Fibroblast of skin of left quadriceps (primary cell): ENCODE results near the gene MEGF11.

ENCODE experiments used
- DNase-seq, 2 experiments: peaks; one replicate each; pipeline ENCODE4 v3.0.0-alpha.2; 2013; ENCODE audit warnings: low read depth in 2 of 2

The MEGF11 gene

DNA sequence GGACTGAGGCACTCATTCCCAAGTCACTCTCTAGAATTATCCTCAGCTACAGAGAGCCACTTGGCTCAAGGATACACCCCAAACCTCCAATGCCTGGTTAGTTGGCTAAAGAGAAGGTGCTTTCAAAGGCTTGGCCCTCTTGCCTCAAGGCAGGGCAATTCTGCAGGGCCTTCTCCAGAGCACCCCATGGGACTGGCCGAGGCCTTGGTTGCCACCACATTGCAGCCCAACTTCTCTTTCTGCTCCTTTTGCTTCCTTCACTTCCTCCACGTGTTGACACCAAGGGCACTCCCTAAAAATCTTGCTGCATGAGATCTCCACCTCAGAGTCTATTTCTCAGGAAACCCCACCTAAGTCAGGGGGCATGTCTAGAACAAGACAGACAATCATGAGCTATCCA, 36.7 kb downstream of the MEGF11 start:
- no peak for DNase-seq

DNA sequence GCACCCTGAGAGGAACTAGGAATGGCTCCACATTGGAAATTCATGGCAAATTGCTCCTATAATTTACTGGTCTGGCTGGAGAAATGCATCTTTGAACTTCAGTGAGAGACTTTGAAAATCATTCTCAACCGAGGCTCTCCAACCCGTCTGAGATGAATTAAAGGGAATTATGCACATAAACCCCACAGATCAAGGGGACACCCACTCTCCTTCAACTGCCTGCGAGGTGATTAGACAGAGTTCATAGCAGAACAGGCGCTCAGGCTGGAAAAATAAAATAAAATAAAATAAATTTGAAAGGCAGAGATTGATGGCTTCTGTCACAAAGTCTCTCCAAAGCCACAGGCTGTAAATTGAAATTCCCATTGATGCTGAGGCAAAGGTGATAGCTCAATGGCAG, 37.7 kb downstream of the MEGF11 start:
- DNase-seq = no peak

DNA sequence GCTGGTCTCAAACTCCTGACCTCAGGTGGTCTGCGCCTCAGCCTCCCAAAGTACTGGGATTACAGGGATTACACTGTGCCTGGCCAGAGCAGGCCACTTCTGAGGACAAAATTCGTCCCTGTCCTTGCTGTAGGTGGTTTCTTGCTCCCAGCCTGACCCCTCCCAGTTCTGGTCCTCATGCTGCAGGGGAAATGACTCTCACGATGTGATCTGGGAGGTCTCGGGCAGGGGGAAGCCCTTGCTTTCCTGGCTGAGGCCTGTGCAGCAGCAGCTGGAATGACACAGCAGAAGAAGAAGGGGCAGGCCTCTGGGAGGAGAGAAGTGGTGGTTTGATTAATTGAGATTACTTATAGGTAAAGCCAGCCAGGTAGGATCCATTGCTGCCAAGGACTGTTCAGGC, 39.3 kb downstream of the MEGF11 start:
- no peak for DNase-seq

DNA sequence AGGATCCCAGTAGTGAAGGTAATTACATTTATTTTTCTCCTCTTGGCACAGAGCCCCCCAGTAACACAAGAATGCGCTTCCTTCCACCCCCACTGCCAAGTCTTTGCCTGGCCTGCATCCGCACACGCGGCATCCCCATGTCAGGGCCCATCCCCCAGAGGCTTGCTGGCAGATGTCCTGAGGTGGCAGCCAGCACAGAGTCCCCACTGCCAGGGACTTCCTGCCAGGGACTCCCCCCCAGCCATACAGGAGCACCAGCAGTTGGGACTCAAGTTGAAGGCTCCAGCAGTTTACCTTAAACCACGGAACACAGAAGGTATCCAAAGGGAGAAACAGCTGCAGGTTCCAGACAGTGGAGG, 41.0 kb downstream of the MEGF11 start:
- DNase-seq = no peak

DNA sequence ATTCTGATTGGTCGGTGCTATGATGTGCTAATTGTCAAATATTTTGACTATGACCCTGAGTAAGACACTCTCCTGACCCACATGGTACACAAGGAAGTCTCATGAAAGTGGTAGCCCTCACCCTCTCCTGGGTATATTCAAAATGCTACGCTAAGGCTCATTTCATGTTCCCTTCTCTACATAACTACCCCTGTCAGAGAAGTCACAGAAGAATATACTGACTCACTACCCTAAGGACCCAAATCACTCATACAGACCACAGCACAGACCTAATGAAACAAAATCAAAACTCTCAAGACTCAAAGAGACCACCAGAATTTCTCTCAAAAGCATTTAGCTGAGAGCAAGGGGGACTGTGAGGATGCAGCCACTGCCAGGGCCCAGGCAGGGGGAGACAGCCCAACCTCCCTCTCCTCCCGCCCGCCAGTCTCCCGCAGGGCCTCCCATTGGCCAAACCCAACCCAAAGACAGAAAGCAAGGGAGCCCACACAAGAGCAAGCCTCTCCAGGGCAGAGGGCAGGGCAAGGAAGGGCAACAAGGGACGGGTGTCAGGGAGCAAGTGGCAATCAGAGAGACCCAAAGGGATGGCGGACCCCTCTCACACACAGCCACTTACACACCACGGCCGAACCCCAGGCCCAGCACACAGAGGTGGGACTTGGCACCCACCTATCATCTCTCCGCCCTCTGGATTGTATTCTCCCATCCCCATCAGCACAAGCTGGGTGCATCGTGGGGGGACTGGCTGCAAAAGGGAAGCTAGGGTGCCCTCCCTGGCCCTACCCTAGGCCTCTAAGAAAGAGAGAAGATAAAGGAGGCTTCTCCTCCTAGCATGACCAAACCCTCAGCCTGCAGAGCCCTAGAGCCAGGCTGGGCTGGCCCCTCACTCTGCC, 41.6 kb downstream of the MEGF11 start:
- DNase-seq = no peak

DNA sequence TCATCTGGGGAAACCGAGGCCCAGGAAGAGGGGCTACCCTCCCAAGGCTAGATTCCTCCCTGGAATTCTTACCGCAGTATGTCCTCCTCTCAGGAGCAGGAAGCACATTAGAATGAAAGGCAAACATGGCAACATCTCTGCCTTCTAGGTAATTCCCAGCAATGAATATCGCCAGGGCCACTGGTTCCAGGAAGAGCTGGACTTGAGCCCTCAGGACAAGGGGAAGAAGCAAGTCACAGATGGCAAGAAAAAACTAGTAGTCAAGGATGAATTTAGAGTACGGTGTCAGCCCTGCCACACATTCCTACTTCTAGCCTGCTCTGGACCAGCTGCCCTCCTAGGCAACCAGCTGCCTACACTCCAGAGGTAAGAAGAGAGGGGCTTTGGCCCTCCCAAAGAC, 42.9 kb downstream of the MEGF11 start:
- DNase-seq = no peak

DNA sequence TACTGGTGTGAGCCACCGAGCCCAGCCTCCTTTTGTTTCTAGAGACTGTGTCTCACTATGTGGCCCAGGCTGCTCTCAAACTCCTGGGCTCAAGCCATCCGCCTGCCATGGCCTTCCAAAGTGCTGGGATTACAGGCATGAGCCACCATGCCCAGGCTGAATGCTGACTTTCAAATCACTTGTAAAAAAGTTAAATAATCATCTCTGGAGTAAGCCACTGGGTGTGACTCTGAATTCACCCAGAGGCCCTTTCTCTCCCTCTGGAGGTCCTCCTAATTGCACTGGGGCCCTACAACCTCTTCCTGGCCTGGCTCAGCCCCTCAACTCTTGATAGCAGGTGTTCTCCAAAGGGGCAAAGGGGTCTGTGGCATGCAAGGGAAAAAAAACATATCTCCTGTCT, 54.8 kb downstream of the MEGF11 start:
- DNase-seq = no peak

DNA sequence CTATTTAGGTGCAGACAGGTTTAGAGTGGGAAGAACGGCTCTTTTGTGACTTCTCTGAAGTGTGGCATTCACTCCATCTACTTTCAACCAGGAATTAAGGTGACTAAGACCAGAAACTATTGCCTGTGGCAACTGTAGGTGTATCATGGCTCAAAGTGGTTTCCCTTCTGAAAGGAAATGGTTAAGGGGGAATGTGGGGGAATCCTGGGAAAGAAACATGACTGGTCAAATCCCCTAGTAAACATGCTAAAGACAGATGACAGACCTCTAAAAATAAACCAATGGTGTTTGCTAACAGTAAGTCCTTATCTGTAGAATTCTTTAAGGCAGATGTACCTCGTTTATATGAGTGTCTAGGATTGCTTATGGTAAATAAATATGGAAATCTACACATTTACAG, 56.9 kb downstream of the MEGF11 start:
- DNase-seq = no peak

DNA sequence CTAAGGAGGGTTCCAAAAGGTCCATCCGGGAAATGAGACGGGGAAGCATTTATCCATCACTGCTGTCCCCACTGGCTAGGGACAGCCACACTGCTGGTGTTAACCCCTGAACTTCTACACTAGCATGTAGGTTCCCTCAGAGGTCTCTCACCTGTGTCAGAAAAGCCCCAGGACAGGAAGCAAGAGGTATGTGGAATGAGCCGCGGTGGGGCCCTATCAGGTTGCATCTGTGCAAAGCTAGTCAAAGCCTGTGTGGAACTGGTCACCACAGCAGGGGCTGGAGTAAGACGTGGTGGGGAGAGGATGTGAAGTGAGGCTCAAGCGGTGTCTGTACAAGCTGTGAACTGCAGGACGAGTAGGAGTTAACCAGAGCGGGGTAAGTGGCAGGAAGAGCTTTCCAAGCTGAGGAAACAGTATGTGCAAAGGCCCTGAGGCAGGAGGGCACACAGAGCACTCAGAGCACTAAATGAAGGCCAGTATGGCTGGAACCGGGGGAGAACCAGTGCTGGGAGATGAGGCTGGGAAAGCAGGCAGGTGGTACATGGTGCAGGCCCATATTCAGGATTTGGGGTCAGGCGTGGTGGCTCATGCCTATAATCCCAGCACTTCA, 57.8 kb downstream of the MEGF11 start:
- DNase-seq = no peak

DNA sequence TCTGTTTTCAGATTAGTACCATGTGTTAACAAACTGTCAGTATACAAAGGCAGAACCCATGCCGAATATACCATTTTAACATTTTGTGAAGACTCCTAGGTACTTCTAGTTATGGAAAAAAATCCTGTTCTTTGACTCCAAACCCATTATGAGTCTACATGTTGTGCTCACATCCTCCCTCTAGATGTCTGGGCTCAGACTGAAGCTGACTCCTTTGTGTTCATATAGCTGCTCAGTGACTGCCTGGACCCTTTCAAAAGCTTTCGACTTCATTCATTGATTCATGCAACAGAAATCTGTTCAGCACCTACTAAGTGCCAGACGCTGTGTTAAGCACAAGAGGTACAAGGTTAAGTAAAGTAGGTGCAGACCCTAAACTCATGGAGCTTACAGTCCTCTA, 60.5 kb downstream of the MEGF11 start:
- no peak for DNase-seq

DNA sequence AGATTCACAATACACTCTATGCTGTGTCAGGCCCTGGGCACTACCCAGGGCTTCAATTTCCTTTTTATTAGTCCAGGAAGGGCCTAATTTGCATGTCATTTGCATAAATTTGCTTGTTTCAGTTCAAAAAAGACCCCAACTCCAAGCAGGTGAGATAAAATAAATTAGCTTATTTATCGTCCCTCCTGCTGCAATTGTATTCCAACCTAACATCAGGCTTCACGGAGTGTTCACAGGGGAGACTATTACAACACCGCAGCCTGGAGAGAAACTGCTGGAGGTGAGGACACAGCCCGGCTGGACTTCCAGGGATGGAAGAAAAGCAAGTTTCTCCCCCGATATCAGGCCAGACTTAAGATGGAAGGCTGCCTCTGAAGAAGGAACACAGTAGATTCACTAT, 62.8 kb downstream of the MEGF11 start:
- no peak for DNase-seq

DNA sequence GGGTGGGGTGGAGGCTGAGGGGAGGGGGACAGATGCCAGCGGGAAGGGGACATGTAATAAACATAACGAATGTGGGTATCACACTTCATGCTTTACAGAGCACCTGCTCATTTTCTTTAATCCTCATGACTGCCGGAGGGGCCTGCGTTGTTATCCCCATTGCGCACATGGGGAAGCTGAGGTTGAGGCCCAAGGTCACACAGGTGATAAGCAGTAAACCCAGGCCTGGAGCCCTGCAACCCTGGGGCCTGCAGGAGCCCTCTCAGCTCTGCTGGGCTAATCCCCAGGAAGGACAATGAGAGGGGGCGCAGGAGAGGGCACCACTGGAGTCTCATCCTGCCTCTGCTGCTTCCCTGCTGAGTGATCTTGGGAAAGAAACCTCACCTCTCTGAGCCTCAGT, 64.3 kb downstream of the MEGF11 start:
- DNase-seq = no peak

DNA sequence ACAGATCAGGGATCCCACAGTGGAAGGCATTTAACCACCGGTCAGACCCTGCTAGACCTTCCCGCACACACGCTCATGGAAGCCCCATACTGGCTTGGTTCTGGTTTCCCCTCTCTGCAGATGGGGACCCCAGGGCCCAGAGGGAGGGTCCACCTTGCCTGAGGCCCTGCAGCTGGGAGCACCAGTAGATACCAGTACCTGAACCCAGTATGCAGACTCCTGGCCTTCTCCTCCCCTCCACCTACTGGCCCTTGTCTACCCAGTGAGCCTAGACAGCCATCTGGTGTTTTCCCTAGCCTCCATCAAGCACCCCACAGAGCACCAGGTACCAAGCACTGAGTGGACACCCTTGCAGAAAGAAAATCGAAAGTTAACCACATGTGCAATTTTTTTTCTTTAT, 65.1 kb downstream of the MEGF11 start:
- no peak for DNase-seq

DNA sequence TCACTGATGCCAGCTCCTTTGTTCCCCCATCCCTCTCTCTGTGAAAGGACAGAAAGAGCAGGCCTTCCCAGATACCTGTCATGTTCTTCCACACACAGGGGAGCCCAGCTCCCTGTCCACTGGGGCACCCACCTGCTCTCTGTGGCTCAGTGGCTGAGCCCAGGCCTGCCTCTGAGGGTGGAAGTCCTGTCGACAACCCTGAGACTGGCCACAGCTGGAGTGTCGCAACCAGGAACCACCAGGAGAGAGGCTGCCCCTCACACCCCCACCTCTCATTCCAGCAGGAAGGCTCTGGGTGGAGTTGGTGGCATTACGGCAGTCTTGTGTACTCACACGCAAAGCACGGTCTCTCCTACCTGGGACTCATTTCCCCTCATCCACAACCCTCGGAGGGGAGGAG, 66.3 kb downstream of the MEGF11 start:
- DNase-seq = no peak

DNA sequence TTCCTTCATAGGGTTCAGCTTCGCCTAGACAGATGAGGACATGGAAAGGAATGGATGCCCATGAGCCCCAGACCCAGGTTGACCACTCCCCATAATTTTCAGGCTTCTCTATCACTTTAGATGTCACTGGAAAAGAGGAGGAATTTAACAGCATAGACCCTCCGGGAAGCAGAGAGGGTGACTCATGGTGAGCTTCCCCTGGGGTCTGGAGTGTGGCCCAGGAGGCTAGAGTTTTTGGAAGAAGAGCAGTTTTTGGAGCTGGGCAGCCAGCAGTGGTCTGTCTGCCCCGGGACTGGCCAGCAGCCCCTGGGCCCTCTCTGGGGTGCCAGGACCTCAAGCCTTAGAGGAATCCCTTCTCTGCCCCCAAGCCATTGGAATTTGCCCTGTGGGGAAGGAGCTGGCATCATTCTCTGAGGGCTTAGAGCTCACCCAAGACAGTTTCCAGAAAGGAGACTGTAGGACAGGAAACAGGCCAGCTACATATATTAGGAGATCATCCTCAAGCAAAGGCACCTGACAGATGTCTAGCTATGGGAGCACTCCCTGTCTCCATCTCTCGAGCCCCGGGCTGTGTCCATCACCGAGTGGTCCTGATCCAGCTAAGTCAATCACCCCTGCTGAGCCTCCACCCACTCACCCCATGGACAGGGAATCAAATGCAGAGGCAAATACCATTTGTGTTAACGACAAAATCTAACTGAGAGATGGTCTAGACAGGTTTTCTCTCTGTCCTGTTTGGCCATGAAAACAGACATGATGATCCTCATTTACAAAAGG, 67.3 kb downstream of the MEGF11 start:
- DNase-seq = no peak

DNA sequence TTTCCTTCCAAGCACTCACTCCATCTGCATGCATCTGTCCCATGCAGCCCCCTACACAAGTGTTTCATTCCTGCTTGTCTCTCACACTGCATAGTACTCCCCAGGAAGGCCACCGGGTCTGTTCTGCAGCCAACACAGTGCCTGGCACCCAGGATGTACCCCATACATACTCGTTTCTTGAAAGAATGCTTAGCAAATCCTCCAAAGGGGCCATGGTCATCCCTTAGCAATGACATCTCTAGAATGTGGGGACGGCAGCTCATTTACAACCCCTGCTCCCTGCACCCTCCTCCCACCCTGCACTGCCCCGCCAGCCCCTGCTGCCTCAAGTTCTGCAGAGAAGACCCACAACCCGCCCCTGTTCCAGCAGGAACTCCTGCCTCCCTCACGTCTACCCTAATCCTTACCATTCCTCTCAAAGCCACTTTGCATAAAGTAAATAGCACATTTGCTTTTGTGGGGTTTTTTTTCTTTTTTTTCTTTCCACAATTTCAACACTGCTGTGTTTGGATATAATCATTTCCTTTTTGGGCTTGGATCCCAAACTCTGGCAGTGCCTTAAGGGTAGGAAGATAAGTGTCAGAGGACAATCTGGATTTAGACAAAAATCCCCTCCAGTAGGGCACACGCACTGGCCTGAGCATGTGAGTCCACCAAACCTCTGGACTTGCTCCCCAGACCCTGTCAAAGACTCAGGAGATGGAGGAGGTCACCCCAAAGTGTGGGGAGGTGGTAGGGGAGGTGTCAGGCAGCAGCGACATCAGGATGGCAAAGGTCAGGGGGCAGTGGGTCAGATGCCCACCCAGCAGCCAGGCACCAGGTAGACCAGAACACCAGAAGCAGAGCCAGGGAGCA, 68.4 kb downstream of the MEGF11 start:
- no peak for DNase-seq

DNA sequence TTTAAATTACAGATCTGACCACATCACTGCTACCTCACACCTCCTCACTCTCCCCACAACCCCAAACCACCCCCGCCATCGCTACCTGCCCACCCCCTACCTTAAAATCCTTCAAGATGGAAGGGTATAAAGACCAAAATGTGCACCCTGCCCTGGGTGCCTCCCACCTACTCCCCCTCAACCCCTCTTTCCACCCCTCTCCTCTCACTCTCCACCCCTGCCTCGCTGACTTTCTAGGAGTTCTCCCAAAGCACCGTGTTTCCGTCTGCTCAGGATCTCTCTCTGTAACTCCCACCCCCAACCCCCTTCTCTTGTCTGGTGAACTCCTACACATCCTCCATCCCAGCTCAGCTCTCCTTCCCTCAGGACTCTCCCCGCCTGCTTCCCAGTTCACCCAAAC, 69.1 kb downstream of the MEGF11 start:
- no peak for DNase-seq

DNA sequence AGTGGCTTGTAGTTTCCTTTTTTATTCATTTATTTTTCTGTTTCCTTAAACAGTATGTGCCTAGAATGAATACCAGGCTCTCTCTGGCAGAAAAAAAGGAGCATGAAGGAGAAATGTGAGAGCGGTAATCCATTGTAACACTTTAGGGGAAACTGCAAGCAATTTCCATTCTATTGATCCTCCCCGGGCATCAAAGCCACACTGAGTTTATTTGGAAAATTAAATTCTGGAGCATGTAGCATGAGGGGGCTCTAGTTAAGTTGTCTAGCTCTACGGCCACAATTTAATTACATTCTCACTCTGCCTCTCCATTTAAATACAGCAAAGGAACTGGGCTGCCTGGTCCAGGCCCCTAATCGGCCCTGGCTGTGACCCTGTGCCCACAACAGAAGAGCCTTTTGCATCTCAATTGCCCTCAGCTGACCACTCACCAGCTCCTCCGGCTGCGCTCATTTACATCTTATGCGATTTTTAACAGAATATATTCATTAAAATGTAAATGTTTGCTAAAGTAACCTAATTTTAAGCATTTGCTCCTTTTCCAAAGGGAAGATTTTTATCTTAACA, 72.9 kb downstream of the MEGF11 start:
- DNase-seq = no peak

DNA sequence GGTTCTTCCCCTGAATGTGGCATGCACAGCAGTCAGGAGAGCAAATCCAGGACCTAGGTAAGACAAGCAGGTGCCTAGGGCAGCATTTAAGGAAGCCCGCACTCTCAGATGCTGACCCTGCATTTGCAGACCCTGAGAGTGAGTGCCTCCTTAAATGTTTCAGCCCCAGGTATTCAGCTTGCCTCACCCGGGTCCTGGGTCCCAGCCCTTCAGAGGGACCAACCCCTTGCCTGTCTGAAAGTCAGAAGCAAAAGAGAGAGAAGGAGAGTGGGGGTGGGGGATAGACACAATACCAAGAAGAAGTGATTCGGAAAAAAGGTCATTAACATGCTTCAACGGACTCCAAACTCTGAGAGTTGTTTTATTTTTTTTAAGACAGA, 75.0 kb downstream of the MEGF11 start:
- no peak for DNase-seq

DNA sequence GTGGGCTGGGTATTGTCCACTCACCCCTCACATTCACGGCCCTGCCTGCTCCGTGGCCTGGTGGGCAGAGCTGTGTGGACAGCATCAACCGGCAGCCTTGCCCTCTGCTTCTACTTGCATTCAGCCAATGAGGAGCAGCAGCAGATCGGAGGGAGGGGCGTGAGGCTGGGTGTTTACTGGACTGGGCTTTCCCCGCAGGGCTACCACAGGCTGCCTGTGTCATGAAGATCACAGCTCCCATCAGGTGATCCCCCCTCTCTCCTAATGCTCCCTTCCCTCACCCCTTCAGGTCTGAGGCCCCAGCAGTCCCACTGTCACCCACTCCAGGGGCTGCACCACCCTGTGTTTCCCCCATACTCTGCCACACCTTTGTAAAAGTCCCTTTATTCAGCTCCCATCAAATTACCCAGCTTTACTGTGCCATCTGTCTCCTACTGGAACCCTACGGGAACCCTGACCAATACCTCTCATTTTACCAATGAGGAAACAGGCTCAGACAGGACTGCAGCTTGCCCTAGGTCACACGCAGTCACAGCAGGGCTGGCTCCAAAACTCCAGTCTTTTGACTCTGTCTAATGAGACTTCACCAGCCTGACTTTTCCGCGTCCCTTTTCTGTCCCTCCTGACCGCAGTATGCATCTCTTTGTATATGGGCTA, 81.1 kb downstream of the MEGF11 start:
- DNase-seq = no peak

DNA sequence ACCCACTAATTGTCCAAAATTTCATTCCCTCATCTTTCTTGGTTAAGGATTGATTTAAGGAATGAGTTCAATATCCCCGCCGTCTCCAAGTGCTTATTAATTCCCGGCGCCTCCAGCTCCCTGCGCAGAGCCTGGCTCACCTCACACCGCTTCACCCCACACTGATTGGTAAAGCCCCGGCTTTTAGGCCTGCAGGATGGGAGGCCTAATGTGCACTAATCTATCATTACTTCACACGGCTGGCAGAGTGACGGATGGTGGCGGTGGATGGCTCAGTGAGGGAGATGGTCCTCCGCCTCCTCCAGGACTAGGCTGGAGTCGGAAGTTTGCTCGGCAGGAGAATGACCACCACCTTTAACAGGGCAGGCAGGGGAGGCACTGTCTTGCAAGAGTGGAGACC, 81.7 kb downstream of the MEGF11 start:
- no peak for DNase-seq
